Activated CD4-positive, alpha-beta memory T cell treated with anti-CD3 and anti-CD28 coated beads for 36 hours (primary cell): Measurements from ENCODE around the gene MYB. TPM values are rescaled to one million over a fixed set of nuclear protein-coding genes. Genes with fewer than 3 reads are reported as not detected.
"Not testable (repeated sequence)": the region's sequence is repeated elsewhere in the genome, so short reads cannot be mapped to it uniquely, and the experiment has no call there.

Experiments
- CTCF ChIA-PET: fragments of 350-600 bp; sonication (Branson Sonifier 250); formaldehyde crosslinking; loops from one replicate; lab custom pipeline; 2021; ENCODE audit warnings: antibody characterized with exemption, inconsistent platforms; lab: Charles Lee
- POLR2A ChIA-PET: fragments of 350-600 bp; sonication (Branson Sonifier 250); formaldehyde crosslinking; loops from one replicate; lab custom pipeline; 2021; ENCODE audit warnings: antibody characterized with exemption; lab: Charles Lee
- DNase-seq: peaks from one replicate; pipeline ENCODE4 v3.0.0-alpha.2; 2020
- H3K27ac Mint-ChIP-seq: one replicate; pipeline ENCODE4 v1.8.0; 2021; ENCODE audit warnings: mixed read lengths
- H3K27me3 Mint-ChIP-seq: one replicate; pipeline ENCODE4 v1.8.0; 2021; ENCODE audit warnings: mixed read lengths
- H3K36me3 Mint-ChIP-seq: one replicate; pipeline ENCODE4 v1.8.0; 2021; ENCODE audit warnings: mixed read lengths
- H3K4me1 Mint-ChIP-seq: one replicate; pipeline ENCODE4 v1.8.0; 2021; ENCODE audit warnings: low read depth, mixed read lengths
- H3K4me3 Mint-ChIP-seq: one replicate; pipeline ENCODE4 v1.8.0; 2021; ENCODE audit warnings: mild to moderate bottlenecking, mixed read lengths
- H3K9me3 Mint-ChIP-seq: one replicate; pipeline ENCODE4 v1.8.0; 2021; ENCODE audit warnings: mixed read lengths
- intact Hi-C: fragments of 100-400 bp; cut with micrococcal nuclease; formaldehyde crosslinking; loops from one replicate; pipeline ENCODE4 v1.15.1; 2023
- total RNA-seq, 2 experiments: library from RNA; stranded (reverse); gene quantifications; one replicate each; pipeline ENCODE4 v1.2.3, GENCODE V29; 2021

MYB gene
- total RNA-seq, 2 experiments from 2014 or later: 19.4 to 19.7 TPM

- H3K27me3 Mint-ChIP-seq, H3K4me3 Mint-ChIP-seq, CTCF ChIA-PET, intact Hi-C loops, H3K27ac Mint-ChIP-seq, H3K36me3 Mint-ChIP-seq, DNase-seq, H3K9me3 Mint-ChIP-seq: not testable (repeated sequence)
- peaks cover 48% of the 10 kb centered on the region for H3K4me1 Mint-ChIP-seq
- POLR2A ChIA-PET: interaction anchor here (1.0 kb wide), 1 partner anchor 17 kb away, joined by 6 read pairs; the partner anchor contains the start of gene MYB
These were observed 16.7 kb upstream of the MYB start for GRCh38 chr6:135164387-135164786.

GRCh38 chr6:135165031-135165430 is 16.1 kb upstream of the MYB start:
- intact Hi-C loops: no loop called here
- H3K4me3 Mint-ChIP-seq: no peak overlapping the region
- CTCF ChIA-PET: no interaction called here
- POLR2A ChIA-PET: interaction anchor here (0.6 to 0.7 kb wide), 2 partner anchors 15 to 18 kb away, joined by 3 read pairs; no protein-coding TSS in a partner anchor
- no peak overlapping the region for H3K27ac Mint-ChIP-seq
- no peak for DNase-seq
- peaks cover 49% of the 10 kb centered on the region for H3K4me1 Mint-ChIP-seq
- H3K36me3 Mint-ChIP-seq: no peaks in the 10 kb centered on the region
- no peaks in the 10 kb centered on the region for H3K9me3 Mint-ChIP-seq
- H3K27me3 Mint-ChIP-seq: peaks cover 3% of the 10 kb centered on the region

- DNase-seq: no peak
- Mint-ChIP-seq H3K27ac (no peak overlapping the region), H3K27me3 (peaks cover 1% of the 10 kb centered on the region), H3K9me3 (no peaks in the 10 kb centered on the region), H3K4me3 (no peak overlapping the region), H3K4me1 (peaks cover 49% of the 10 kb centered on the region), H3K36me3 (no peaks in the 10 kb centered on the region)
- ChIA-PET POLR2A (interaction anchor here (0.7 kb wide), 1 partner anchor 930 kb away, joined by 3 read pairs; no protein-coding TSS in a partner anchor), CTCF (no interaction called here)
- intact Hi-C loops: no loop called here
These were observed 14.6 kb upstream of the MYB start for GRCh38 chr6:135166515-135166914.

GRCh38 chr6:135167617-135168016 is 13.5 kb upstream of the MYB start:
- Mint-ChIP-seq H3K27me3 (peaks cover 1% of the 10 kb centered on the region), H3K4me3 (no peak overlapping the region), H3K9me3 (no peaks in the 10 kb centered on the region), H3K36me3 (no peaks in the 10 kb centered on the region), H3K27ac (no peak overlapping the region), H3K4me1 (peaks cover 38% of the 10 kb centered on the region)
- intact Hi-C loops: no loop called here
- ChIA-PET POLR2A (no interaction called here), CTCF (interaction anchor here (0.6 to 1.9 kb wide), 4 partner anchors 11 to 30 kb away, joined by 3 to 5 read pairs (median 4); no protein-coding TSS in a partner anchor)
- no peak for DNase-seq

GRCh38 chr6:135168766-135169165 is 12.3 kb upstream of the MYB start:
- H3K27ac Mint-ChIP-seq: no peak overlapping the region
- H3K36me3 Mint-ChIP-seq: no peaks in the 10 kb centered on the region
- no peak overlapping the region for H3K4me3 Mint-ChIP-seq
- H3K9me3 Mint-ChIP-seq: no peaks in the 10 kb centered on the region
- intact Hi-C loops: no loop called here
- H3K4me1 Mint-ChIP-seq: peaks cover 29% of the 10 kb centered on the region
- CTCF ChIA-PET: interaction anchor here (1.6 to 1.9 kb wide), 2 partner anchors 12 to 15 kb away, joined by 4 to 5 read pairs; no protein-coding TSS in a partner anchor
- DNase-seq: no peak
- peaks cover 1% of the 10 kb centered on the region for H3K27me3 Mint-ChIP-seq
- POLR2A ChIA-PET: no interaction called here

GRCh38 chr6:135170238-135170637 is 10.9 kb upstream of the MYB start:
- no peaks in the 10 kb centered on the region for H3K36me3 Mint-ChIP-seq
- POLR2A ChIA-PET: no interaction called here
- H3K9me3 Mint-ChIP-seq: no peaks in the 10 kb centered on the region
- intact Hi-C loops: loop anchor here (1.0 kb wide), 4 partner anchors 8 to 191 kb away; no protein-coding TSS in a partner anchor
- DNase-seq: peak; percentile 27
- H3K4me3 Mint-ChIP-seq: peak overlapping the region; percentile 17
- CTCF ChIA-PET: no interaction called here
- H3K4me1 Mint-ChIP-seq: peaks cover 18% of the 10 kb centered on the region
- no peaks in the 10 kb centered on the region for H3K27me3 Mint-ChIP-seq
- peak overlapping the region; percentile 87 for H3K27ac Mint-ChIP-seq

- CTCF ChIA-PET: no interaction called here
- Mint-ChIP-seq H3K9me3 (no peaks in the 10 kb centered on the region), H3K27ac (peak overlapping the region; percentile 87), H3K4me1 (peaks cover 16% of the 10 kb centered on the region), H3K27me3 (no peaks in the 10 kb centered on the region), H3K4me3 (peak overlapping the region; percentile 17), H3K36me3 (no peaks in the 10 kb centered on the region)
- intact Hi-C loops: loop anchor here (1.0 kb wide), 5 partner anchors 9 to 192 kb away; no protein-coding TSS in a partner anchor
- peak; percentile 63 for DNase-seq
- POLR2A ChIA-PET: no interaction called here
These were observed 10.3 kb upstream of the MYB start for GRCh38 chr6:135170849-135171248.

GRCh38 chr6:135173242-135173988 is 7.7 kb upstream of the MYB start:
- POLR2A ChIA-PET: no interaction called here
- no peaks in the 10 kb centered on the region for H3K9me3 Mint-ChIP-seq
- H3K36me3 Mint-ChIP-seq: no peaks in the 10 kb centered on the region

GRCh38 chr6:135173989-135174484 is 7.1 kb upstream of the MYB start:
- Mint-ChIP-seq H3K27me3 (no peaks in the 10 kb centered on the region), H3K27ac (no peak overlapping the region), H3K4me3 (no peak overlapping the region), H3K36me3 (no peaks in the 10 kb centered on the region), H3K4me1 (peaks cover 22% of the 10 kb centered on the region), H3K9me3 (no peaks in the 10 kb centered on the region)
- ChIA-PET CTCF (interaction anchor here (1.0 kb wide), 1 partner anchor 153 kb away, joined by 3 read pairs; no protein-coding TSS in a partner anchor), POLR2A (no interaction called here)
- intact Hi-C loops: no loop called here
- DNase-seq: no peak

More at GRCh38 chr6:135173242-135173988, 7.7 kb upstream of the MYB start:
- no peak for DNase-seq
- Mint-ChIP-seq H3K4me3 (no peak overlapping the region), H3K27ac (no peak overlapping the region), H3K27me3 (no peaks in the 10 kb centered on the region), H3K4me1 (peaks cover 22% of the 10 kb centered on the region)
- CTCF ChIA-PET: interaction anchor here (1.1 to 1.6 kb wide), 2 partner anchors 8 to 10 kb away, joined by 4 to 5 read pairs; partner anchors contain the start of gene MYB
- intact Hi-C loops: no loop called here

- H3K4me1 Mint-ChIP-seq: peaks cover 11% of the 10 kb centered on the region
- H3K36me3 Mint-ChIP-seq: no peaks in the 10 kb centered on the region
- H3K27me3 Mint-ChIP-seq: no peaks in the 10 kb centered on the region
- no peaks in the 10 kb centered on the region for H3K9me3 Mint-ChIP-seq
- ChIA-PET CTCF (interaction anchor here (1.8 kb wide), 1 partner anchor 14 kb away, joined by 4 read pairs; no protein-coding TSS in a partner anchor), POLR2A (no interaction called here)
- no peak overlapping the region for H3K4me3 Mint-ChIP-seq
- H3K27ac Mint-ChIP-seq: no peak overlapping the region
- intact Hi-C loops: no loop called here
- DNase-seq: no peak
These were observed 5.0 kb upstream of the MYB start for GRCh38 chr6:135176058-135176457.

- intact Hi-C loops: no loop called here
- Mint-ChIP-seq H3K36me3 (no peaks in the 10 kb centered on the region), H3K27me3 (no peaks in the 10 kb centered on the region), H3K27ac (no peak overlapping the region), H3K4me3 (no peak overlapping the region), H3K9me3 (no peaks in the 10 kb centered on the region), H3K4me1 (peaks cover 10% of the 10 kb centered on the region)
- ChIA-PET CTCF (interaction anchor here (1.8 kb wide), 1 partner anchor 14 kb away, joined by 4 read pairs; no protein-coding TSS in a partner anchor), POLR2A (no interaction called here)
- no peak for DNase-seq
These were observed 4.6 kb upstream of the MYB start for GRCh38 chr6:135176464-135176863.

GRCh38 chr6:135179372-135179771 is 1.7 kb upstream of the MYB start:
- intact Hi-C loops: no loop called here
- Mint-ChIP-seq H3K27me3 (no peaks in the 10 kb centered on the region), H3K36me3 (peaks cover 7% of the 10 kb centered on the region), H3K9me3 (no peaks in the 10 kb centered on the region), H3K4me1 (peaks cover 20% of the 10 kb centered on the region), H3K4me3 (no peak overlapping the region), H3K27ac (no peak overlapping the region)
- no peak for DNase-seq
- CTCF ChIA-PET: interaction anchor here (1.0 kb wide), 1 partner anchor 17 kb away, joined by 7 read pairs; no protein-coding TSS in a partner anchor
- POLR2A ChIA-PET: no interaction called here
